ENCODE data around the gene FSCN2.

DNA sequence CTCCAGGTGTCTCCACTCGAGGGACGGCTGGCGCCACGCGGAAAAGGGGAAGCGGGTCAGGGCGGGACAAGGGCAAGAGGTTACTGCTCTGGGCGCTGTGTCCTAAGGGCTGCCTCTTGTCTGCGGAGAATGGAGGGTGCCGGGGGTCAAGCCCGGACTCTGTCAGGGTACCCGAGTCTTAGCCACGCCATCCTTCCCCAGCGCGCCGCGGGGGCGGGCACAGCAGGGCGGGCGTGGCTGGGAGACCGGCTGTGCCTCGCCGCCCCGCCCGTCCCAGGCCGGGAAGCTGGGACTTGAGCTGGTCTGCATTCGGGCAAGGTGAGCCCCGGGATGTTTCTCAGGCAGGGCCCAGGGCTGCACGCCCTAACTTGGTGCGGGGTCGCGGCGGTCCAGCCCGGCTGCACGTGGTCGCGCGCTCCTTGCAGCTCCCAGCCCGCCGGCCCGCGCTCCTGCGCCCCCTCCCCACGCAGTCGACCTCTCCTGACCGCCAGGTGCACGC lies 9.3 kb upstream of the FSCN2 start:
- no peak for TF ChIP-seq EZH2 (IDR thresholded peaks at IDR 0.05; ENCODE audit: low read depth)
- TF ChIP-seq, protein P1, sequence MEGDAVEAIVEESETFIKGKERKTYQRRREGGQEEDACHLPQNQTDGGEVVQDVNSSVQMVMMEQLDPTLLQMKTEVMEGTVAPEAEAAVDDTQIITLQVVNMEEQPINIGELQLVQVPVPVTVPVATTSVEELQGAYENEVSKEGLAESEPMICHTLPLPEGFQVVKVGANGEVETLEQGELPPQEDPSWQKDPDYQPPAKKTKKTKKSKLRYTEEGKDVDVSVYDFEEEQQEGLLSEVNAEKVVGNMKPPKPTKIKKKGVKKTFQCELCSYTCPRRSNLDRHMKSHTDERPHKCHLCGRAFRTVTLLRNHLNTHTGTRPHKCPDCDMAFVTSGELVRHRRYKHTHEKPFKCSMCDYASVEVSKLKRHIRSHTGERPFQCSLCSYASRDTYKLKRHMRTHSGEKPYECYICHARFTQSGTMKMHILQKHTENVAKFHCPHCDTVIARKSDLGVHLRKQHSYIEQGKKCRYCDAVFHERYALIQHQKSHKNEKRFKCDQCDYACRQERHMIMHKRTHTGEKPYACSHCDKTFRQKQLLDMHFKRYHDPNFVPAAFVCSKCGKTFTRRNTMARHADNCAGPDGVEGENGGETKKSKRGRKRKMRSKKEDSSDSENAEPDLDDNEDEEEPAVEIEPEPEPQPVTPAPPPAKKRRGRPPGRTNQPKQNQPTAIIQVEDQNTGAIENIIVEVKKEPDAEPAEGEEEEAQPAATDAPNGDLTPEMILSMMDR (conservative IDR thresholded peaks at IDR 0.05), result no peak
